Measurements from ENCODE around the gene DPH1.

GRCh38 chr17:2055292-2056205, 25.6 kb downstream of the DPH1 start:
- no peak for TF ChIP-seq POLR2AphosphoS5 (IDR thresholded peaks at IDR 0.05)
- no peak for TF ChIP-seq CTCF (IDR thresholded peaks at IDR 0.05)
- TF ChIP-seq EP300 (IDR thresholded peaks at IDR 0.05), result no peak
- TF ChIP-seq POLR2A (IDR thresholded peaks at IDR 0.05; ENCODE audit: low read depth), result no peak

Measured in esophagus muscularis mucosa (tissue), 4 donors.